ENCODE results near the gene IER5.

DNA sequence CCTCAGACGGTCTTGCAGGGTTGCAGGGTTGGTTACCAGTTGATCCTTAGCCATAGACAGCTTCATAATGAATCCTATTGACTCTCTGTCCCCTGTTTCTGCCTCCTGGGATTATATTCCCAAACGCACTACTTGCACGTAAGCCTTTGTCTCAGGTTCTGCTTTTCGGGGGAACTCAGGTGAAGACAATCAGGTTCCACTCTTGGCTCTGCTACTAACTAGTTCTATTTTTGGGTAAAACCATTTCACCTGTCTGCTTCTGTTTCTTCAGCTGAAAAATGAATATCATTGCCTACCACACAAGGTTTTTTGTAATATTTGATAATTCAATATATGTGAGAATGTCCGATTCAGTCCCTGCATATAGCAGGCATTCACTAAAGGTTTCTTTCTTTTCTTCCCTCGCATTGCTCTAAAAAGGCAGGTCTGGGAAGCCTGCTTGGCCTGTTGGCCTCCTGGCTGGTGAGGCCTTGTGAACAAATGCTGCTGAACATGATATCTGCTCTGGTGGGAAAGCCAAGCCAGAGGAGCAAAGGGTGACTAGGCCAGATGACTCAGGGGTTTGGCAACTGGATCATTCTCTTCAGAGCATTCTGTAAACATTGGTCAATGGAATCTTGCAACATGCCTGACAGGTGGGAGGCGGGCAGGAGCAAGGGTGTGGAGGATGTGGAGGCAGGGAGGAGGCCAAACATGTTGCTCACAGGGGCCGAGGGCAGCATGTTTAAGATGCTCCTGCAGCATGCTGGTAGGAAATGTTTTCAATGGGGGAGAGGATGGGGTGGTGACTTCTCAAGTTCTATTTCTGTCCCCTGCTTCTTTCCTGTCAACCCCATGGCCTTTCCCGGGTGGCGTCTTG is 23.8 kb downstream of the IER5 start:
- TF ChIP-seq GATA2 (IDR thresholded peaks at IDR 0.05; ENCODE audit: low read depth, low read length) (no peak), GATA3 (IDR thresholded peaks at IDR 0.05; ENCODE audit: low read depth, low read length) (no peak)
